ENCODE results near the gene MELTF.

DNA sequence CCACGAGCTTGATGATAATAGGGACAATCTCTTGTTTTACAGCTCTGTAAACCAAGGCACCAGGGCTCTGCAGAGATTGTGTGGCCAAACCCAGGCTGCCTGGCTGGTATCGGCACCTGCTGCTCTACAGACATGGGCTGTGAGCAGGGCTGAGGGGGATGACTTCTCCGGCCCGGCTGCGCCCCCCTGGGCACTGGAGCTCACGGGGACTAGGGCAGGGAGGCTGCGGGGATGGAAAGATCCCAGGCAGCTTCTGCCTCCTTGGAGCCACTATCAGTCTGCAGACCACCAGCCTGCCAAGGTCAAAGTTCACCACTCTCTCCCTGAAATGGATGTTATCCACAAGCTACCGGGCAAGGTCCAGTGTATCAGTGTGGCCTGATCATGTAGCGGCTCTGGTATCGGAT, 39.0 kb downstream of the MELTF start:
- TF ChIP-seq PHF8 (IDR thresholded peaks at IDR 0.05; ENCODE audit: borderline replicate concordance, low read depth) = no peak
- no peak for TF ChIP-seq REST (IDR thresholded peaks at IDR 0.05)
- TF ChIP-seq NFE2L2 (conservative IDR thresholded peaks at IDR 0.05; ENCODE audit: low read length) = no peak
- TF ChIP-seq RFX5 (IDR thresholded peaks at IDR 0.05) = no peak
- TF ChIP-seq, protein P1, sequence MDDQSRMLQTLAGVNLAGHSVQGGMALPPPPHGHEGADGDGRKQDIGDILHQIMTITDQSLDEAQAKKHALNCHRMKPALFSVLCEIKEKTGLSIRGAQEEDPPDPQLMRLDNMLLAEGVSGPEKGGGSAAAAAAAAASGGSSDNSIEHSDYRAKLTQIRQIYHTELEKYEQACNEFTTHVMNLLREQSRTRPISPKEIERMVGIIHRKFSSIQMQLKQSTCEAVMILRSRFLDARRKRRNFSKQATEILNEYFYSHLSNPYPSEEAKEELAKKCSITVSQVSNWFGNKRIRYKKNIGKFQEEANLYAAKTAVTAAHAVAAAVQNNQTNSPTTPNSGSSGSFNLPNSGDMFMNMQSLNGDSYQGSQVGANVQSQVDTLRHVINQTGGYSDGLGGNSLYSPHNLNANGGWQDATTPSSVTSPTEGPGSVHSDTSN (IDR thresholded peaks at IDR 0.05) = no peak
- TF ChIP-seq EP300 (IDR thresholded peaks at IDR 0.05) = no peak
- no peak for TF ChIP-seq POLR2A (IDR thresholded peaks at IDR 0.05; ENCODE audit: low read length)
- TF ChIP-seq, protein P2, sequence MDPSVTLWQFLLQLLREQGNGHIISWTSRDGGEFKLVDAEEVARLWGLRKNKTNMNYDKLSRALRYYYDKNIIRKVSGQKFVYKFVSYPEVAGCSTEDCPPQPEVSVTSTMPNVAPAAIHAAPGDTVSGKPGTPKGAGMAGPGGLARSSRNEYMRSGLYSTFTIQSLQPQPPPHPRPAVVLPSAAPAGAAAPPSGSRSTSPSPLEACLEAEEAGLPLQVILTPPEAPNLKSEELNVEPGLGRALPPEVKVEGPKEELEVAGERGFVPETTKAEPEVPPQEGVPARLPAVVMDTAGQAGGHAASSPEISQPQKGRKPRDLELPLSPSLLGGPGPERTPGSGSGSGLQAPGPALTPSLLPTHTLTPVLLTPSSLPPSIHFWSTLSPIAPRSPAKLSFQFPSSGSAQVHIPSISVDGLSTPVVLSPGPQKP (IDR thresholded peaks at IDR 0.05; ENCODE audit: low read depth, low read length) = no peak
- TF ChIP-seq, protein P3, sequence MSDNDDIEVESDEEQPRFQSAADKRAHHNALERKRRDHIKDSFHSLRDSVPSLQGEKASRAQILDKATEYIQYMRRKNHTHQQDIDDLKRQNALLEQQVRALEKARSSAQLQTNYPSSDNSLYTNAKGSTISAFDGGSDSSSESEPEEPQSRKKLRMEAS (IDR thresholded peaks at IDR 0.05) = no peak
- no peak for TF ChIP-seq NR3C1 (IDR thresholded peaks at IDR 0.05)
- no peak for TF ChIP-seq CTCF (IDR thresholded peaks at IDR 0.05)
- no peak for TF ChIP-seq ESRRA (IDR thresholded peaks at IDR 0.05; ENCODE audit: borderline replicate concordance, low read length)

Measured in A549 (cell line).